GM10266 (cell line): ENCODE measurements around the gene KIAA1958.
"Not testable (repeated sequence)": the region's sequence is repeated elsewhere in the genome, so short reads cannot be mapped to it uniquely, and the experiment has no call there.

Experiments used
- DNase-seq: peaks from one replicate; pipeline ENCODE4 v3.0.0; 2012; ENCODE audit errors: extremely low spot score
- CTCF ChIP-seq: IDR thresholded peaks from 2 replicates; pipeline ENCODE4 v1.5.1; 2012; ENCODE audit warnings: mild to moderate bottlenecking, low read depth; ENCODE audit not compliant: control insufficient read depth, insufficient read depth; ENCODE audit errors: missing control alignments

KIAA1958 gene

DNA sequence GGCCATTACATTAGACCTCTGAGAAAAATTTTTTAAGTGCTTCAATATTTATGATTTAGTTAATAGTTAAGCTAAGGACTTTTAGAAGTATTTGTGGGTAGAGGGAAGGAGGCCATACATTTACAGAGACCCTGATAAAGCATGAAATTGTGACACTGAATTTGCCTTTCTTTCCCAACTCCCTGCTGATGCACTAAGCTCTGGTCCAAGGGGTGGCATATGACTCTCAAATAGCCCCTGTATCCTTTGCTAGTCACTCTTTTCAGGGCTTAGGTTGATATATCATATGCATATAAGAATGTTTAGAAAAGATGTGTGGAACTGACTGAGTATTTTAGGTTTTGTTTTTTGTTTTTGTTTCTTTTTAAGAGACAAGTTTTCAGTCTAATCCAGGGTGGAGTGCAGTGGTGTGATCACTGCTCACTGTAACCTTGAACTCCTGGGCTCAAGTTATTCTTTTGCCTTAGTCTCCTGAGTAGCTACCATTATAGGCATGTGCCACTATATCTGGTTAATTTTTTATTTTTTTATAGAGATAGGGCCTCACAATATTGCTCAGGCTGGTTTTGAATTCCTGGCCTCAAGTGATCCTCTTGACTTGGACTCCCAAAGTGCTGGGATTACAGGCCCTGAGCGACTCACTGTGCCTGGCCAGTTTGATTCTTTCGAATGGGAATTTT is 20.5 kb downstream of the KIAA1958 start:
- TF ChIP-seq CTCF, result no peak
- DNase-seq, result no peak

- TF ChIP-seq CTCF, result no peak
- no peak for DNase-seq
Measured at GRCh38 chr9:112508377-112508776, 21.8 kb downstream of the KIAA1958 start.

DNA sequence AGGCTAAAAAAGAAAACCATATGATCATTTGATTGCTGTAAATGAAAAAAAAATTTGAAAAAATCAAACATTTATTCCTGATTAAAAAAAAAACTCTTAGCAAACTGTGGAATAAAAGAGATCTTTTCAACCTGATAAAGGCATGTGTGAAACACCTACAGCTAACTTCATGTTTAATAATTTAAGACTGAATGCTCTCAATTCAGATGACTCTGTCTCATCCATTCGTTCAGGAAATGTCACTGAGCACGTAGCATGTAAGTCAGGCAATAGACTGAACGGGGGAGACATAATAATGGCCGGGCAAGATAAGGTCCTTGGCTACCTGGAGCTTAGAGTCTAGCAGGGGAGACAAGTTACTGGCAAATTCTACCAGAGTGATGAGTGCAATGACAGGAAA is 25.8 kb downstream of the KIAA1958 start:
- not testable (repeated sequence) for DNase-seq

- TF ChIP-seq CTCF, result no peak
- no peak for DNase-seq
Measured at GRCh38 chr9:112516769-112517168, 30.1 kb downstream of the KIAA1958 start.

DNA sequence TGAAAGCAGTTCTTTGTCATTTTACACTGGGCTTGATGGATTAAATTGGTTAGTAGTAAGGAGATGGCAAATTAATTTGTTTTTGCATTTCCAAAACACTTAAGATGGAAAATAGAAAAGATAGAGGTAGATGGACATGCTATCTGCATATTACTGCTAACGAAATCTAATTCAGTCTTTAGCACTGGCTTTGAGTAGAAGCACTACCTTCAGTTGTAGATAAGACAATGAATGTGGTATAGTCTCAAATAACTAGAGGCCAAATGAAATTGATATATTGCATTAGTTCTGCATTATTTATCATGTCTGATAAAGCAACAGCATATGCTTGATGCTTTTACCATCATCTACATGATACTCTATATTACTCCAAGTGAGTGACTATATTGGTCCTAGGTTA is 33.4 kb downstream of the KIAA1958 start:
- DNase-seq, result no peak
- no peak for TF ChIP-seq CTCF

- TF ChIP-seq CTCF, result no peak
- DNase-seq, result no peak
Measured at GRCh38 chr9:112520656-112521055, 34.0 kb downstream of the KIAA1958 start.

- no peak for DNase-seq
- TF ChIP-seq CTCF, result no peak
Measured at GRCh38 chr9:112526973-112527372, 40.3 kb downstream of the KIAA1958 start.

GRCh38 chr9:112527959-112528358 is 41.3 kb downstream of the KIAA1958 start:
- DNase-seq, result no peak
- TF ChIP-seq CTCF, result no peak
